K562 (cell line): ENCODE data around the gene TMEM184B. TPM values are rescaled to one million over a fixed set of nuclear protein-coding genes. Genes with fewer than 3 reads are reported as not detected.

Source experiments
- ARNT ChIP-seq, 2 experiments: fragments of 450-650 bp; IDR thresholded peaks; 2 replicates each; pipeline ENCODE4 v1.6.1; 2016; ENCODE audit warnings: mild to moderate bottlenecking in 1 of 2
- ATF3 ChIP-seq, 2 experiments: fragments of 450-650 bp in 1 of 2; sonication (generic) in 1 of 2; formaldehyde crosslinking in 1 of 2; IDR thresholded peaks in 1 of 2; conservative IDR thresholded peaks in 1 of 2; 2 replicates each; pipeline versions ENCODE4 v1.6.1 to v1.8.1; 2016 to 2023; ENCODE audit warnings: mild to moderate bottlenecking in 2 of 2, moderate library complexity in 2 of 2, inconsistent platforms in 1 of 2, missing genetic modification reagents in 1 of 2
- ATF6 ChIP-seq: sonication (generic); formaldehyde crosslinking; IDR thresholded peaks from 2 replicates; pipeline ENCODE4 v1.4.0; 2020; ENCODE audit warnings: mild to moderate bottlenecking, missing genetic modification reagents
- FOXJ2 ChIP-seq: fragments of 200-800 bp; sonication (Bioruptor generic); IDR thresholded peaks from 2 replicates; pipeline ENCODE4 v1.6.1; 2016; ENCODE audit warnings: missing genetic modification characterization, missing compliant biosample characterization
- GABPB1 ChIP-seq: sonication (generic); formaldehyde crosslinking; IDR thresholded peaks from 2 replicates; pipeline ENCODE4 v1.8.0; 2022; ENCODE audit warnings: mild to moderate bottlenecking, missing genetic modification reagents
- NR2C2 ChIP-seq, 2 experiments: fragments of 200-800 bp in 1 of 2; sonication (Bioruptor generic) in 1 of 2; sonication (generic) in 1 of 2; formaldehyde crosslinking in 1 of 2; IDR thresholded peaks; 2 replicates each; pipeline versions ENCODE4 v1.6.1 to v1.8.0; 2016 to 2022; ENCODE audit warnings: mild to moderate bottlenecking in 1 of 2, missing compliant biosample characterization in 1 of 2, missing genetic modification characterization in 1 of 2, missing genetic modification reagents in 1 of 2
- PHF21A ChIP-seq: fragments of 450-650 bp; IDR thresholded peaks from 2 replicates; pipeline ENCODE4 v1.6.1; 2017; ENCODE audit warnings: low read depth, borderline replicate concordance
- SMAD1 ChIP-seq: fragments of 150-350 bp; IDR thresholded peaks from 2 replicates; pipeline ENCODE4 v1.6.1; 2014; ENCODE audit warnings: low read length, low read depth; ENCODE audit not compliant: partially characterized antibody
- SMARCE1 ChIP-seq: fragments of 450-650 bp; IDR thresholded peaks from 2 replicates; pipeline ENCODE4 v1.7.1; 2016; ENCODE audit warnings: mild to moderate bottlenecking
- WHSC1 ChIP-seq: IDR thresholded peaks from one replicate; pipeline ENCODE4 v1.6.1; 2012; ENCODE audit warnings: low read length, control low read depth, inconsistent platforms
- ZBTB43 ChIP-seq: sonication (generic); formaldehyde crosslinking; IDR thresholded peaks from 2 replicates; pipeline ENCODE4 v1.8.0; 2023; ENCODE audit warnings: mild to moderate bottlenecking, missing genetic modification reagents
- ZFP91 ChIP-seq: sonication (generic); formaldehyde crosslinking; IDR thresholded peaks from 2 replicates; pipeline ENCODE4 v1.8.0; 2022; ENCODE audit warnings: mild to moderate bottlenecking, missing genetic modification reagents
- ZNF384 ChIP-seq: IDR thresholded peaks from 2 replicates; pipeline ENCODE4 v1.6.1; 2012; ENCODE audit warnings: low read depth, low read length, improper control_type of control experiment
- ZNF589 ChIP-seq: fragments of 200-800 bp; sonication (Bioruptor generic); IDR thresholded peaks from 2 replicates; pipeline ENCODE4 v1.6.1; 2016; ENCODE audit warnings: low read depth, missing genetic modification characterization, missing compliant biosample characterization
- ZNF609 ChIP-seq: sonication (generic); formaldehyde crosslinking; IDR thresholded peaks from 2 replicates; pipeline ENCODE4 v1.8.1; 2023; ENCODE audit warnings: missing genetic modification reagents, mild to moderate bottlenecking, borderline replicate concordance
- ZNF695 ChIP-seq: fragments of 450-650 bp; formaldehyde crosslinking; IDR thresholded peaks from 2 replicates; pipeline ENCODE4 v1.4.0; 2020; ENCODE audit warnings: mild to moderate bottlenecking, moderate library complexity
- polyA plus RNA-seq, 8 experiments: library from polyadenylated mRNA; depleted of rRNA in 4 of 8; stranded (reverse) in 5 of 8; unstranded in 3 of 8; fragments of >200 nt; fragmentation: Nextera tagmentation in 2 of 8; fragmentation: Illumina TruSeq in 1 of 8; extraction: Ambion mirVana in 2 of 8; extraction: Trizol in 1 of 8; gene quantifications; 2 replicates each; pipeline versions ENCODE4 v1.2.1 to v1.2.3, GENCODE V29; 2011 to 2014; ENCODE audit warnings: inconsistent platforms in 1 of 8, missing spikeins in 1 of 8
- total RNA-seq, 7 experiments: library from RNA; depleted of rRNA in 6 of 7; stranded (reverse); fragments of >200 nt in 6 of 7; fragmentation: Illumina TruSeq in 2 of 7; extraction: Trizol in 2 of 7; gene quantifications; 2 replicates each; pipeline versions ENCODE4 v1.2.1 to v1.2.3, GENCODE V29; 2011 to 2021; ENCODE audit warnings: low replicate concordance in 1 of 7

The TMEM184B gene
- total and polyA plus RNA-seq, 9 of the 15 experiments (the other 6 are each of a cell fraction or from before 2014, with no cell fraction given), result 0.31 to 25.1 (median 6.2) TPM

GRCh38 chr22:38181453-38182200 is 91.2 kb downstream of the TMEM184B start, which contains the start of gene PLA2G6 (continued):
- TF ChIP-seq NR2C2 (CRISPR knock-in tag; IDR thresholded peaks at IDR 0.05) (no peak), NR2C2 (tag; IDR thresholded peaks at IDR 0.05) (peak; percentile 89), ZNF609 (CRISPR knock-in tag) (no peak), ZNF695 (CRISPR knock-in tag) (no peak), ATF6 (CRISPR knock-in tag) (no peak), ZNF589 (CRISPR knock-in tag) (no peak), FOXJ2 (tag) (no peak), GABPB1 (CRISPR knock-in tag) (no peak), ZFP91 (CRISPR knock-in tag) (no peak), PHF21A (no peak), SMAD1 (no peak), ATF3 (IDR thresholded peaks at IDR 0.05) (no peak), ATF3 (CRISPR knock-in tag; conservative IDR thresholded peaks at IDR 0.05) (no peak), WHSC1 (no peak), SMARCE1 (no peak; the same call in 1 of the 2 replicates), ZBTB43 (CRISPR knock-in tag) (no peak), ARNT (IDR thresholded peaks at IDR 0.05) (no peak), ZNF384 (peak; percentile 66)
